Esophagus muscularis mucosa (tissue), 4 donors: Measurements from ENCODE around the gene SYNGAP1. TPM values are rescaled to one million over a fixed set of nuclear protein-coding genes. Genes with fewer than 3 reads are reported as not detected.

ENCODE experiments used
- DNase-seq: peaks from one replicate; pipeline ENCODE4 v3.0.0-alpha.2; 2017; ENCODE audit errors: extremely low spot score
- H3K27ac ChIP-seq, 4 donors: fragments of 200-600 bp; sonication (generic); replicated peaks in 1 of 4; 1 replicate in 3 of 4; 2 replicates in 1 of 4; pipeline ENCODE4 v1.5.1; 2016 to 2019; ENCODE audit warnings: mild to moderate bottlenecking in 1 of 4
- H3K27me3 ChIP-seq, 4 donors: fragments of 200-600 bp; sonication (generic); one replicate each; pipeline versions ENCODE4 v1.5.1 to v1.6.0; 2016 to 2019
- H3K36me3 ChIP-seq, 4 donors: fragments of 200-600 bp; sonication (generic); one replicate each; pipeline ENCODE4 v1.5.1; 2016 to 2019
- H3K4me1 ChIP-seq, 4 donors: fragments of 200-600 bp; sonication (generic); one replicate each; pipeline ENCODE4 v1.5.1; 2016 to 2019
- H3K4me3 ChIP-seq, 4 donors: fragments of 200-600 bp; sonication (generic); 1 replicate in 2 of 4; 2 replicates in 2 of 4; pipeline ENCODE4 v1.5.1; 2016 to 2019; ENCODE audit warnings: mild to moderate bottlenecking in 4 of 4, moderate library complexity in 1 of 4
- H3K9me3 ChIP-seq, 4 donors: fragments of 200-600 bp; sonication (generic); 1 replicate in 3 of 4; 2 replicates in 1 of 4; pipeline ENCODE4 v1.5.1; 2016 to 2019
- CTCF ChIP-seq, 3 experiments: fragments of 200-600 bp in 2 of 3; fragments of 450-650 bp in 1 of 3; sonication (generic) in 2 of 3; IDR thresholded peaks; one replicate each; pipeline ENCODE4 v1.5.1; 2017 to 2019; ENCODE audit warnings: antibody characterized with exemption in 3 of 3, mild to moderate bottlenecking in 2 of 3, moderate library complexity in 1 of 3
- EP300 ChIP-seq: sonication (generic); formaldehyde crosslinking; IDR thresholded peaks from one replicate; pipeline ENCODE4 v1.6.1; 2017; ENCODE audit warnings: antibody characterized with exemption
- POLR2A ChIP-seq: fragments of 450-650 bp; IDR thresholded peaks from one replicate; pipeline ENCODE4 v1.6.1; 2017; ENCODE audit warnings: antibody characterized with exemption, moderate library complexity, mild to moderate bottlenecking, low read depth
- POLR2AphosphoS5 ChIP-seq, 2 donors: sonication (generic); formaldehyde crosslinking; IDR thresholded peaks; one replicate each; pipeline ENCODE4 v1.6.1; 2017; ENCODE audit warnings: antibody characterized with exemption in 2 of 2
- WGBS: methylation state at CpG from one replicate; pipeline ENCODE4 v1.1.5; 2018; 5-methylcytosine and 5-hydroxymethylcytosine counted together
- intact Hi-C: fragments of 100-400 bp; cut with DNase I; formaldehyde crosslinking; loops from one replicate; pipeline ENCODE4 v1.15.1; 2023
- total RNA-seq, 4 donors: library from RNA; depleted of rRNA; stranded (reverse); fragments of >200 nt; gene quantifications; one replicate each; pipeline versions ENCODE4 v1.1.0 to v1.2.1, GENCODE V29; 2016

Gene SYNGAP1
- total RNA-seq, 4 donors from 2014 or later: 8.0 to 17.6 (median 13.2) TPM

DNA sequence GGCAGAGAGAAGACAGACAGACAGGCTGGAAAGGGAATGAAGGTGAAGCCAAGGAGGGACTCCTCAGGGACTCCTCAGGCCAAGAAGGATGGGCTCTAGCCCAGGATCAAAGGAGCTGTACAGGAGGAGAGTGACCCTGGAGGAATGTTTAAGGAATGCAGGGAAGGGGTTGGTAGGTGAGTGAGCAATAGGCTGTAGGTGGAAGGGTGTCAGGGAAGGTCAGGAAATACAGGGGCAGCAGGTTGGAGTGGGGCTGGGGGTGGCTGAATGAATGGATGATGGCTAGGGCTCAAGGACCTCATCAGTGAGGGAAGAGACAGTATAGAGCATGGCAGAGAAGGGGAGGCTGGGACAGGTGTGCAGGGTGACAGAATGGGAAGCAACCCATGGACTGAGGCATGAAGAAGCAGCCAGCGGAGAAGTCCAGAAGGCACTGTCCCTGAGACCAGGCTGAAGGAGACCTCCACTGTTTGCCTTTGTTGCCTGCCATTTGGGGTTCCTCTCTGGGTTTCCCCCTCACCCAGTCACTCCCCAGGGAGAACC, 13.2 kb downstream of the SYNGAP1 start:
- peak overlapping the region; percentile 13 to 77 (median 58) for H3K27ac ChIP-seq

DNA sequence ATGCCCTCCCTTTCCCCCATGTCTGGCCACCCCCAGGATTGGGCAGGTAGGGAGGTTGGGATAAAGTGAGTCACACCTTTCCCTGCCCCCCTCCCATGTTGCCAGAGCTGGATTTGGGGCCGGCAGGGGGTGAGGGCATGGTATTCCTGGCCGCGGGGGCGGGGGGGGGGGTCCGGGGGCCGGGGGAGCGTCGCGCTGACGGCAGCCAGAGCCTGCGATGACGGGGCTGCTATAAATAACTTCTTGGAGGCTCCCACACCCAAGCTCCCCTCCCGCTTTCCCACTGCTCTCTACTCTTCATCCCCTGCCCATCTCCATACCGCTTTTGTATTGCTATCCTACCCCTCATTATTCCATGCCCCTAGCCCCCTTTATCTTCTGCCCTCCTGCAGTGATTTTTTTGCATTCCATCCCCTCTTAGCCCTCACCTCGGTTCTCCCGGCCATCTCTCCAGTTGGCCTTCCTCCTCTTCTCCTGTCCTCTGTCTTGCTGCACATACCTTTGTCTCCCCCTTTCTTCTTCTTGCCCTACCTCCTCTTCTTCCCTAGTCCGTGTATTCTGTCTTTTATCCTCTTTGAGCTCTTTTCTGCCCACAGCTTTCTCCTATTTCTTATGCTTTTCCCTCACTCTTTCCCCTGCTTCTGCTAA, 13.8 kb downstream of the SYNGAP1 start:
- H3K9me3 ChIP-seq: no peaks in the 10 kb centered on the region
- intact Hi-C loops: no loop called here
- H3K4me3 ChIP-seq: no peak overlapping the region
- WGBS: 29% methylated on average over 6 of the region's 17 CpGs
- no peak for TF ChIP-seq EP300
- no peak for TF ChIP-seq CTCF (IDR thresholded peaks at IDR 0.05)
- TF ChIP-seq POLR2A: no peak
- TF ChIP-seq POLR2AphosphoS5 (IDR thresholded peaks at IDR 0.05): no peak
- no peak for DNase-seq
- peaks cover 27 to 38% (median 38%) of the 10 kb centered on the region in 4 donors for H3K36me3 ChIP-seq
- peak overlapping the region; percentile 13 to 77 (median 58) for H3K27ac ChIP-seq
- H3K27me3 ChIP-seq: no peaks in the 10 kb centered on the region
- peaks cover 33 to 59% (median 55%) of the 10 kb centered on the region in 4 donors for H3K4me1 ChIP-seq

More for the DNA sequence above, 13.2 kb downstream of the SYNGAP1 start:
- DNase-seq: no peak
- TF ChIP-seq POLR2A (no peak), CTCF (IDR thresholded peaks at IDR 0.05) (no peak), POLR2AphosphoS5 (IDR thresholded peaks at IDR 0.05) (no peak), EP300 (no peak)
- Histone ChIP-seq H3K4me1 (peaks cover 38 to 65% (median 61%) of the 10 kb centered on the region in 4 donors), H3K36me3 (peaks cover 24 to 32% (median 32%) of the 10 kb centered on the region in 4 donors), H3K4me3 (no peak overlapping the region), H3K27me3 (no peaks in the 10 kb centered on the region), H3K9me3 (no peaks in the 10 kb centered on the region)
- 100% methylated on average over 1 of the region's 1 CpG for WGBS
- intact Hi-C loops: no loop called here

DNA sequence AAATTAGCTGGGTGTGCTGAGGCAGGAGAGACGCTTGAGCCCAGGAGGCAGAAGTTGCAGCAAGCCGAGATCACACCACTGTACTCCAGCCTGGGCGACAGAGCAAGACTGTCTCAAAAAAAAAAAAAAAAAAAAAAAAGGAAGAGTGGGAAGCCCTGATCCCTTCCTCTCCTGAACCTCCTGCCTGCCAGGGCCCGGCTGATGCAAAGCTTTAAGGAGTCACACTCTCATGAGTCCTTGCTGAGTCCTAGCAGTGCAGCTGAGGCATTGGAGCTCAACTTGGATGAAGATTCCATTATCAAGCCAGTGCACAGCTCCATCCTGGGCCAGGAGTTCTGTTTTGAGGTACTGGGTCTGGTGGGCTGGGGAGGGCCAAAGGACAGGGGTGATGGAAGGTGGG, 15.1 kb downstream of the SYNGAP1 start:
- Histone ChIP-seq H3K9me3 (no peaks in the 10 kb centered on the region), H3K27ac (no peak overlapping the region), H3K27me3 (no peaks in the 10 kb centered on the region), H3K4me1 (peaks cover 27 to 46% (median 43%) of the 10 kb centered on the region in 4 donors), H3K4me3 (no peak overlapping the region), H3K36me3 (peaks cover 27 to 49% (median 44%) of the 10 kb centered on the region in 4 donors)
- WGBS: 81% methylated on average over 4 of the region's 4 CpGs
- DNase-seq: no peak
- no peak for TF ChIP-seq POLR2A
- intact Hi-C loops: no loop called here

DNA sequence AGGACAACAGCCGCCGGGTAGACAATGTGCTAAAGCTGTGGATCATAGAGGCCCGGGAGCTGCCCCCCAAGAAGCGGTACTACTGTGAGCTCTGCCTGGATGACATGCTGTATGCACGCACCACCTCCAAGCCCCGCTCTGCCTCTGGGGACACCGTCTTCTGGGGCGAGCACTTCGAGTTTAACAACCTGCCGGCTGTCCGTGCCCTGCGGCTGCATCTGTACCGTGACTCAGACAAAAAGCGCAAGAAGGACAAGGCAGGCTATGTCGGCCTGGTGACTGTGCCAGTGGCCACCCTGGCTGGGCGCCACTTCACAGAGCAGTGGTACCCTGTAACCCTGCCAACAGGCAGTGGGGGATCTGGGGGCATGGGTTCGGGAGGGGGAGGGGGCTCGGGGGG, 17.8 kb downstream of the SYNGAP1 start:
- Histone ChIP-seq H3K36me3 (peaks cover 36 to 76% (median 61%) of the 10 kb centered on the region in 4 donors), H3K9me3 (no peaks in the 10 kb centered on the region), H3K27me3 (no peaks in the 10 kb centered on the region), H3K4me3 (no peak overlapping the region), H3K27ac (no peak overlapping the region), H3K4me1 (peaks cover 9 to 19% (median 16%) of the 10 kb centered on the region in 4 donors)
- TF ChIP-seq POLR2A: no peak
- 94% methylated on average over 15 of the region's 18 CpGs for WGBS
- no peak for DNase-seq
- intact Hi-C loops: no loop called here

DNA sequence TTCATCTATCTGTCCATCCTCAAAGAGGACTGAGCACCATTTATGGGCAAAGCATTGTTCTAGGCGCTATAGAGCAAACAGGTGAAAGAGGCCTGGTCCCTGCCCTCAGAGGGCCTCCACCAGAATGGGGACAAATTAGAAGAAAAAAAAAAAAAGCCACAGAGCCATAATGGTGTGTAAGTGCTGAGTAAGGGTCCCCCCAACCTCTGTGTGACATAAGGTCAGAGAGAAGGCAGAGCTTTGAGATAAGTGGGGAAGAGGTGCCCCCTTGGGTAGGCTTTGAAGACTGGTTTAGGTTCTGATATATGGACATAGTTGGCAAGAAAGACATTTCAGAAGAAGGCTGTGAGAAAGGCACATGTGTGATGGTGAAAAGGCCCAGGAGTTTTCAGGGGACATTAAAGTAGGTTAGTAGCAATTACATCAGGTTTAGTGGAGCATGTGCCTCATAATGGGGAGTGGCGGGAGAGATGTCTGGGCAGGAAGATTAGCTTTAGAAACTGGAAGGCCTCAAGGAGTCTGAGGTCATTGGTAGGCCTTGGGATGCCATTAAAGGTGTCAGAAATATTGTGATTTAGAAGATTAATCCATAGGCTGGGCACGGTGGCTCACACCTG, 19.2 kb downstream of the SYNGAP1 start:
- Histone ChIP-seq H3K27ac (no peak overlapping the region), H3K4me3 (no peak overlapping the region), H3K36me3 (peaks cover 45 to 90% (median 72%) of the 10 kb centered on the region in 4 donors), H3K27me3 (no peaks in the 10 kb centered on the region), H3K9me3 (no peaks in the 10 kb centered on the region), H3K4me1 (peaks cover 2 to 5% (median 3%) of the 10 kb centered on the region in 4 donors)
- 97% methylated on average over 2 of the region's 3 CpGs for WGBS
- DNase-seq: no peak
- TF ChIP-seq POLR2A (no peak), EP300 (no peak), POLR2AphosphoS5 (IDR thresholded peaks at IDR 0.05) (no peak), CTCF (IDR thresholded peaks at IDR 0.05) (no peak)
- intact Hi-C loops: no loop called here
